HL-60 (cell line): ENCODE measurements around the gene MYBPH.

Experiments used
- DNase-seq, 2 experiments: peaks; one replicate each; pipeline ENCODE4 v3.0.0-alpha.2; 2010 to 2020; ENCODE audit warnings: low read depth in 1 of 2, low spot score in 1 of 2
- H3K27ac ChIP-seq: fragments of 250-450 bp; sonication (Bioruptor Pico); replicated peaks from 2 replicates; pipeline ENCODE4 v1.5.1; 2020; ENCODE audit warnings: mild to moderate bottlenecking, moderate library complexity
- H3K27me3 ChIP-seq: fragments of 250-450 bp; sonication (Bioruptor Pico); 2 replicates; pipeline ENCODE4 v1.5.1; 2021; ENCODE audit warnings: mild to moderate bottlenecking, moderate library complexity; ENCODE audit not compliant: insufficient read depth, poor library complexity, severe bottlenecking
- H3K4me3 ChIP-seq: replicated peaks from 2 replicates; pipeline ENCODE4 v1.5.1; 2011; ENCODE audit warnings: mild to moderate bottlenecking, control low read depth, low read length; ENCODE audit not compliant: insufficient read depth
- GABPA ChIP-seq: IDR thresholded peaks from 2 replicates; pipeline ENCODE4 v1.6.1; 2012; ENCODE audit warnings: low read depth
- POLR2AphosphoS5 ChIP-seq: IDR thresholded peaks from 2 replicates; pipeline ENCODE4 v1.6.1; 2012; ENCODE audit warnings: low read depth
- SPI1 ChIP-seq: IDR thresholded peaks from 2 replicates; pipeline ENCODE4 v1.6.1; 2012; ENCODE audit warnings: low read depth, mild to moderate bottlenecking, borderline replicate concordance
- TF ChIP-seq, protein P1 (sequence below): IDR thresholded peaks from one replicate; pipeline ENCODE4 v1.5.1; 2011; ENCODE audit warnings: low read length, control low read depth, inconsistent platforms; ENCODE audit not compliant: insufficient read depth
- TF ChIP-seq, protein P2 (sequence below): IDR thresholded peaks from 2 replicates; pipeline ENCODE4 v1.6.1; 2012; ENCODE audit warnings: low read depth; ENCODE audit not compliant: insufficient replicate concordance

The MYBPH gene

DNA sequence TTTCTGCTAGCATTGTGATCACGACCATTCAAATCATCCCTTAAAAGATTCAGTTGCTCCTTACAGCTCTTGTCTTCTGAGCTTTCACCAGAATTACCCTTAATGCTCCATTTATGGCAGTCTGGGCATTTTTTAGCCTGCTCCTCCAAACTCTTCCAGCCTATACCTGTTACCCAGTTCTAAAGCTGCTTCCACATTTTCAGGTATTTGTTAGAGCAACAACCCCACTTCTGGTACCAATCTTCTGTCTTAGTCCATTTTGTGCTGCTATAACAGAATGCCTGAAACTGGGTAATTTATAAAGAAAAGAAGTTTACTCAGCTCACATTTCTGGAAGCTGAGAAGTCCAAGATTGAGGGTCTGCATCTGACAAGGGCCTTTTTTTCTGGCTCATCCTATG, 17.2 kb downstream of the MYBPH start:
- DNase-seq: no peak
- Histone ChIP-seq H3K27me3 (no peaks in the 10 kb centered on the region), H3K4me3 (no peak overlapping the region), H3K27ac (no peak overlapping the region)
- TF ChIP-seq POLR2AphosphoS5 (no peak), GABPA (no peak), SPI1 (no peak)
- TF ChIP-seq, protein P1, sequence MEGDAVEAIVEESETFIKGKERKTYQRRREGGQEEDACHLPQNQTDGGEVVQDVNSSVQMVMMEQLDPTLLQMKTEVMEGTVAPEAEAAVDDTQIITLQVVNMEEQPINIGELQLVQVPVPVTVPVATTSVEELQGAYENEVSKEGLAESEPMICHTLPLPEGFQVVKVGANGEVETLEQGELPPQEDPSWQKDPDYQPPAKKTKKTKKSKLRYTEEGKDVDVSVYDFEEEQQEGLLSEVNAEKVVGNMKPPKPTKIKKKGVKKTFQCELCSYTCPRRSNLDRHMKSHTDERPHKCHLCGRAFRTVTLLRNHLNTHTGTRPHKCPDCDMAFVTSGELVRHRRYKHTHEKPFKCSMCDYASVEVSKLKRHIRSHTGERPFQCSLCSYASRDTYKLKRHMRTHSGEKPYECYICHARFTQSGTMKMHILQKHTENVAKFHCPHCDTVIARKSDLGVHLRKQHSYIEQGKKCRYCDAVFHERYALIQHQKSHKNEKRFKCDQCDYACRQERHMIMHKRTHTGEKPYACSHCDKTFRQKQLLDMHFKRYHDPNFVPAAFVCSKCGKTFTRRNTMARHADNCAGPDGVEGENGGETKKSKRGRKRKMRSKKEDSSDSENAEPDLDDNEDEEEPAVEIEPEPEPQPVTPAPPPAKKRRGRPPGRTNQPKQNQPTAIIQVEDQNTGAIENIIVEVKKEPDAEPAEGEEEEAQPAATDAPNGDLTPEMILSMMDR: no peak
- TF ChIP-seq, protein P2, sequence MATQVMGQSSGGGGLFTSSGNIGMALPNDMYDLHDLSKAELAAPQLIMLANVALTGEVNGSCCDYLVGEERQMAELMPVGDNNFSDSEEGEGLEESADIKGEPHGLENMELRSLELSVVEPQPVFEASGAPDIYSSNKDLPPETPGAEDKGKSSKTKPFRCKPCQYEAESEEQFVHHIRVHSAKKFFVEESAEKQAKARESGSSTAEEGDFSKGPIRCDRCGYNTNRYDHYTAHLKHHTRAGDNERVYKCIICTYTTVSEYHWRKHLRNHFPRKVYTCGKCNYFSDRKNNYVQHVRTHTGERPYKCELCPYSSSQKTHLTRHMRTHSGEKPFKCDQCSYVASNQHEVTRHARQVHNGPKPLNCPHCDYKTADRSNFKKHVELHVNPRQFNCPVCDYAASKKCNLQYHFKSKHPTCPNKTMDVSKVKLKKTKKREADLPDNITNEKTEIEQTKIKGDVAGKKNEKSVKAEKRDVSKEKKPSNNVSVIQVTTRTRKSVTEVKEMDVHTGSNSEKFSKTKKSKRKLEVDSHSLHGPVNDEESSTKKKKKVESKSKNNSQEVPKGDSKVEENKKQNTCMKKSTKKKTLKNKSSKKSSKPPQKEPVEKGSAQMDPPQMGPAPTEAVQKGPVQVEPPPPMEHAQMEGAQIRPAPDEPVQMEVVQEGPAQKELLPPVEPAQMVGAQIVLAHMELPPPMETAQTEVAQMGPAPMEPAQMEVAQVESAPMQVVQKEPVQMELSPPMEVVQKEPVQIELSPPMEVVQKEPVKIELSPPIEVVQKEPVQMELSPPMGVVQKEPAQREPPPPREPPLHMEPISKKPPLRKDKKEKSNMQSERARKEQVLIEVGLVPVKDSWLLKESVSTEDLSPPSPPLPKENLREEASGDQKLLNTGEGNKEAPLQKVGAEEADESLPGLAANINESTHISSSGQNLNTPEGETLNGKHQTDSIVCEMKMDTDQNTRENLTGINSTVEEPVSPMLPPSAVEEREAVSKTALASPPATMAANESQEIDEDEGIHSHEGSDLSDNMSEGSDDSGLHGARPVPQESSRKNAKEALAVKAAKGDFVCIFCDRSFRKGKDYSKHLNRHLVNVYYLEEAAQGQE: no peak

DNA sequence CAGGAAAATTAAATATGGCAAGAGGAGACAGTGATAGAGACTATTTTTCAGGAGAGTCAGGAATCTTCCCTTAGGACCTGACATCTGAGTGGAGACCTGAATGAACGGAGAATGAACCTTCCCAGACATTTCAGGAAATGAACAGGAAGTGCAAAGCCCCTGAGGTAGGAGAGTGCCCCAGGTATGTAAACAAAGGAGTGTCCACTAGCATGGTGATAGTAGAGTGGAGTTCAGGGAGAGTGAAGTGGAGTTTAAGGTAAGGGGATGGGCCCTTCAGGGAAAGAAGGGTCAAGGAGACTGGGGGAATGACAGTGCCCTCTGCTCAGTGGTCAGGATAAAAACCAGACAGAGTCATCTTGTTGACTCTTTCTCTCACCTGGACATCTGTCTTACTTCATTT, 19.3 kb downstream of the MYBPH start:
- no peak overlapping the region for H3K27ac ChIP-seq
- DNase-seq: no peak
- TF ChIP-seq, protein P2: no peak
- H3K4me3 ChIP-seq: no peak overlapping the region
- no peaks in the 10 kb centered on the region for H3K27me3 ChIP-seq

DNA sequence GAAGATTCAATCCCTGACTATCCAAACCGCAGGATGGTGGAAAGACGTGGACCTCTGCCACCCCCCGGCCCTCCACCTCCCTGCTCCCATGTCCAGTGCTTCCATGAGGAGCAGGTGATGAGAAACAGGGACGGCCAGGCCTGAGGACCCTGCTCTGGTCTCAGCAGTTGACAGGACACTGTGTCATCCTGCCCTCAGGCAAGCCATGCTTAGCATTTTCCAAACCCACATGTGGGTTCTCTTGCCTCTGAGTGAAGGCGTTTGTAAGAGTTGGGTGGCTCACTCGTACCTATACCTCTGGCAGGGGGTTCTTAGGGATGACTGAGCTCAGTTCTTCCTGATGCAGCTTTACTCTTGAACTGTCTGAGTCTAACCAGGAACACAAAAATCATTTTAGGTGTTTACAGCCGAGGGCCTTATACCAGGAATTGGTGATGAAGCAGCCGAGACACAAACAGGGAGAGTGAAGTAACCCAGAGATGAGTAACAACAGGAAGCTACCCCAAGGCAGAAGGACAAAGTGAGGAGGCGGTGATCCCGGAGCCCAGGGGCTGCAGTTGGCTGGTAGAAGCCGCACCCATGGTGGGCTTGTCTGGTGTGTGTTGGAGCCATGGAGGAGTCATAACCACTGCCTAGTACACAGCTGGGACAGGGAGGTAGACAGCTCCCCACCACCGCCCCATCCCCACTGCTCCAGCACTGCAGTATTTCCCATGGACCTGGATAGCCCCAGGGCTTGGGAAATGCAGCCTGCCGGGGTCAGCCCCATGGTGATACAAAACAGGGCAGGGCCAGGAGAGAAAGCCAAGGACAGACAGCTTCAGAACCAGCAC, 21.4 kb downstream of the MYBPH start:
- Histone ChIP-seq H3K4me3 (no peak overlapping the region), H3K27me3 (no peaks in the 10 kb centered on the region), H3K27ac (no peak overlapping the region)
- DNase-seq: no peak
- TF ChIP-seq SPI1 (no peak), GABPA (no peak), POLR2AphosphoS5 (no peak)
- TF ChIP-seq, protein P2: no peak
- TF ChIP-seq, protein P1: no peak
